Midbrain (tissue), 1 donor: ENCODE data around the gene ARFIP2.
"Not testable (repeated sequence)": the region's sequence is repeated elsewhere in the genome, so short reads cannot be mapped to it uniquely, and the experiment has no call there.

Experiments
- DNase-seq: peaks from one replicate; lab custom pipeline; 2025; lab: John Stamatoyannopoulos, UW

The ARFIP2 gene

GRCh38 chr11:6481012-6481923, at the start of gene ARFIP2, which contains the start of gene TIMM10B:
Gene ARFIP2, minus strand, starts transcription at chr11:6481331. Its CDS starts 910 bp downstream, at chr11:6480421.
Gene TIMM10B, plus strand, starts transcription at chr11:6481501. Its CDS starts 16 bp downstream, at chr11:6481517.
- peak; percentile 99 for DNase-seq

- no peak for DNase-seq
Observed at GRCh38 chr11:6530848-6531247, 49.7 kb upstream of the ARFIP2 start.

GRCh38 chr11:6529266-6529665, 48.1 kb upstream of the ARFIP2 start:
- DNase-seq = no peak

- DNase-seq = no peak
Observed at GRCh38 chr11:6526411-6527135, 45.4 kb upstream of the ARFIP2 start.

GRCh38 chr11:6523253-6523652, 42.1 kb upstream of the ARFIP2 start:
- DNase-seq = no peak

- DNase-seq = not testable (repeated sequence)
Observed at GRCh38 chr11:6521946-6522345, 40.8 kb upstream of the ARFIP2 start.

GRCh38 chr11:6520265-6520664, 39.1 kb upstream of the ARFIP2 start:
- DNase-seq = no peak

- DNase-seq = no peak
Observed at GRCh38 chr11:6516865-6517264, 35.7 kb upstream of the ARFIP2 start.

GRCh38 chr11:6505577-6506240, 24.6 kb upstream of the ARFIP2 start:
- DNase-seq = peak; percentile 24

- no peak for DNase-seq
Observed at GRCh38 chr11:6504166-6504565, 23.0 kb upstream of the ARFIP2 start.

- no peak for DNase-seq
Observed at GRCh38 chr11:6502382-6502781, 21.3 kb upstream of the ARFIP2 start.

- no peak for DNase-seq
Observed at GRCh38 chr11:6498544-6498943, 17.4 kb upstream of the ARFIP2 start.

GRCh38 chr11:6498121-6498520, 17.0 kb upstream of the ARFIP2 start:
- DNase-seq = no peak

GRCh38 chr11:6497069-6497839, 16.1 kb upstream of the ARFIP2 start, which contains the start of gene DNHD1:
Gene DNHD1, plus strand, starts transcription at chr11:6497280. Its CDS starts 936 bp downstream, at chr11:6498216.
- DNase-seq = no peak

- DNase-seq = no peak
Observed at GRCh38 chr11:6489306-6489705, 8.2 kb upstream of the ARFIP2 start.

GRCh38 chr11:6488821-6489220, 7.7 kb upstream of the ARFIP2 start:
- no peak for DNase-seq

- no peak for DNase-seq
Observed at GRCh38 chr11:6488342-6488741, 7.2 kb upstream of the ARFIP2 start.

GRCh38 chr11:6486938-6487337, 5.8 kb upstream of the ARFIP2 start:
- no peak for DNase-seq

- no peak for DNase-seq
Observed at GRCh38 chr11:6486256-6486655, 5.1 kb upstream of the ARFIP2 start.

GRCh38 chr11:6485661-6486060, 4.5 kb upstream of the ARFIP2 start:
- DNase-seq = no peak

GRCh38 chr11:6483015-6483414, 1.9 kb upstream of the ARFIP2 start:
- no peak for DNase-seq

- DNase-seq = no peak
Observed at GRCh38 chr11:6482441-6482840, 1.3 kb upstream of the ARFIP2 start.
